Progenitor cell of endocrine pancreas (in vitro differentiated cells): Measurements from ENCODE around the gene CACUL1. TPM values are rescaled to one million over a fixed set of nuclear protein-coding genes. Genes with fewer than 3 reads are reported as not detected.
"Not testable (repeated sequence)": the region's sequence is repeated elsewhere in the genome, so short reads cannot be mapped to it uniquely, and the experiment has no call there.

Source experiments
- DNase-seq: peaks from one replicate; pipeline ENCODE4 v3.0.0; 2021; ENCODE audit warnings: low spot score; ENCODE audit not compliant: unreplicated experiment
- H3K27ac Mint-ChIP-seq: 2 replicates; pipeline ENCODE4 v1.8.0; 2021; ENCODE audit warnings: mild to moderate bottlenecking, moderate library complexity, mixed read lengths
- H3K27me3 Mint-ChIP-seq: 2 replicates; pipeline ENCODE4 v1.8.0; 2021; ENCODE audit warnings: mixed read lengths
- H3K36me3 Mint-ChIP-seq: 2 replicates; pipeline ENCODE4 v1.8.0; 2022; ENCODE audit warnings: mixed read lengths; ENCODE audit not compliant: insufficient read depth
- H3K4me1 Mint-ChIP-seq: 2 replicates; pipeline ENCODE4 v1.8.0; 2021; ENCODE audit warnings: low read depth, mixed read lengths
- H3K4me3 Mint-ChIP-seq: 2 replicates; pipeline ENCODE4 v1.8.0; 2021; ENCODE audit warnings: low read depth, mild to moderate bottlenecking, moderate library complexity, mixed read lengths
- H3K9me3 Mint-ChIP-seq: 2 replicates; pipeline ENCODE4 v1.8.0; 2021; ENCODE audit warnings: low read depth, mixed read lengths
- total RNA-seq: library from RNA; stranded (reverse); gene quantifications from 2 replicates; pipeline ENCODE4 v1.2.1, GENCODE V29; 2021
- TF ChIP-seq, protein P1 (sequence below): fragments of 200-600 bp; sonication (generic); IDR thresholded peaks from one replicate; pipeline ENCODE4 v1.5.0; 2021; ENCODE audit warnings: antibody characterized with exemption, mild to moderate bottlenecking; ENCODE audit not compliant: unreplicated experiment

The CACUL1 gene
- total RNA-seq, 1 donor from 2014 or later: 58.5 TPM

DNA sequence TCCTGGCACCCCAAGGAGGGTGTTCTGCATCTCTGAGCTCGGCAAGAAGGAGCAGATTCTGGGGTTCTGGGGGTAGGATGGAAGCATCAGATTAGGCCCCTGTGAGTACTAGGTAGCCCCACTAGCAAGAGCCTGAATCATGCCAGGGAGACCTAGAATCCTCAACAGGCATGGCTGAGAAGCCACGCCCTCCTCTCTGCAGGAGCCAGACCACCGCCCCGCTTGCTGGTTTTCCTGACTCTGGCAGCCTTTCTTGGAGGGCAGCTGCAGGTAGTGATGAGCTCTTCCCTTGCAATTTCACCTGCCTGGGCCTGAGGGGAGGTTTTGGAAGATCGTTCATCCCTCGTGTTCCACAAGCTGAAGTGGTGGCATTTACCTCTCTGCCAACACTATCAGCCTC lies 90.4 kb downstream of the CACUL1 start:
- Mint-ChIP-seq H3K4me1 (no peaks in the 10 kb centered on the region), H3K36me3 (no peaks in the 10 kb centered on the region), H3K27ac (no peak overlapping the region), H3K27me3 (peaks cover 5% of the 10 kb centered on the region), H3K4me3 (no peak overlapping the region), H3K9me3 (peaks cover 7% of the 10 kb centered on the region)
- DNase-seq: no peak
- TF ChIP-seq, protein P1, sequence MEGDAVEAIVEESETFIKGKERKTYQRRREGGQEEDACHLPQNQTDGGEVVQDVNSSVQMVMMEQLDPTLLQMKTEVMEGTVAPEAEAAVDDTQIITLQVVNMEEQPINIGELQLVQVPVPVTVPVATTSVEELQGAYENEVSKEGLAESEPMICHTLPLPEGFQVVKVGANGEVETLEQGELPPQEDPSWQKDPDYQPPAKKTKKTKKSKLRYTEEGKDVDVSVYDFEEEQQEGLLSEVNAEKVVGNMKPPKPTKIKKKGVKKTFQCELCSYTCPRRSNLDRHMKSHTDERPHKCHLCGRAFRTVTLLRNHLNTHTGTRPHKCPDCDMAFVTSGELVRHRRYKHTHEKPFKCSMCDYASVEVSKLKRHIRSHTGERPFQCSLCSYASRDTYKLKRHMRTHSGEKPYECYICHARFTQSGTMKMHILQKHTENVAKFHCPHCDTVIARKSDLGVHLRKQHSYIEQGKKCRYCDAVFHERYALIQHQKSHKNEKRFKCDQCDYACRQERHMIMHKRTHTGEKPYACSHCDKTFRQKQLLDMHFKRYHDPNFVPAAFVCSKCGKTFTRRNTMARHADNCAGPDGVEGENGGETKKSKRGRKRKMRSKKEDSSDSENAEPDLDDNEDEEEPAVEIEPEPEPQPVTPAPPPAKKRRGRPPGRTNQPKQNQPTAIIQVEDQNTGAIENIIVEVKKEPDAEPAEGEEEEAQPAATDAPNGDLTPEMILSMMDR: no peak

DNA sequence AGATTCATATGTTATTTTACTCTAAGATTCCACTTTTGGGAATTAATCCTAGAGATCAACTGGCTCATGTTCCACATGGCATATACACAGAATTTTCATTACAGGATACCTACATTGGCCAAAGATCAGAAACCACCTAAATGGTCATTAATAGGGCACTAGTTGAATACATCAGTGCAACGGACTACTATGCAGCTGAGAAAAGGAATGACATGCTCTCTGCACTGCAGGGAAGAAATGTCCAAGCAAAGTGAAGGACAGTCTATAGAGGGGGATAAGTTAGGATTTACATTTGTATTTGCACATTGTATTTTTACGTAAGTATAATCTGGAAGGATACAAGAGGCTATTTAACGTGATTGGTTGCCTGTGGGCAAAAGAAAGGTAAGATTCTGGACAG lies 91.6 kb downstream of the CACUL1 start:
- Mint-ChIP-seq H3K4me1 (no peaks in the 10 kb centered on the region), H3K36me3 (no peaks in the 10 kb centered on the region), H3K27me3 (peaks cover 5% of the 10 kb centered on the region), H3K27ac (no peak overlapping the region), H3K9me3 (peaks cover 7% of the 10 kb centered on the region), H3K4me3 (no peak overlapping the region)
- DNase-seq: no peak
- TF ChIP-seq, protein P1: no peak

DNA sequence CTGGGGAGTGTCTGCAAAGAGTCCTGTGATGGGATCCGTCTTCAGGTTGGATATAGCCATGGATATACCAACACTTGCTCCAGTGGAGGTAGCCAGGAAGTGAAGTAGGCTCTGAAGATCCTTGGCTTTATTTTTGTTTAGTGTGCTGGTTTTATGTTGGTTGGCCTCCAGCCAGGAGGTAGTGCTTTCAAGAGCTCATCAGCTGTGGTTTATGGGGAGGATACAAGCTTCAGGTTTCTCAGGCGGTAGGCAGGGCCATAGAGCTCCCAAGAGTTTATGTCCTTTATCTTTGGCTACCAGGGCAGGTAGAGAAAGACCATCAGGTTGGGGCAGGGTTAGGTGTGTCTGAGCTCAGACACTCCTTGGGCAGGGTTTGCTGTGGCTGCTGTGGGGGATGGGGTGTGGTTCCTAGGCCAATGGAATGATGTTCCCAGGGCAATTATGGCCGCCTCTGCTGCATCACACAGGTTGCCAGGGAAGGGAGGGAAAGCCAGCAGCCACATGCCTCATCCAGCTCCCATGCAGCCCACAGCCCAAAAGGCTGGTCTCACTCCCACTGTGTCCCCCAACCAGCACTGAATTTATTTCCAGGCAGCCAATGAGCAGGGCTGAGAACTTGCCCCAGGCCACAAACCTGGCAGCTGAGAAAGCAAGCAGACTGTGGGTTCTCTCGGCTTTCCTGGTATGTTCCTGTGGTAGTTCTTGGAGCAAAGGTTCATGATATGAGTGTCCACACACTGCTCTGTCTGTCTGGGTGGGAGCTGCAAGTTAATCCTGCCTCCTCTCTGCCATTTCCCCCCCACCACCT lies 92.3 kb downstream of the CACUL1 start:
- Mint-ChIP-seq H3K4me1 (no peaks in the 10 kb centered on the region), H3K27me3 (peaks cover 5% of the 10 kb centered on the region), H3K27ac (no peak overlapping the region), H3K36me3 (no peaks in the 10 kb centered on the region), H3K9me3 (peaks cover 7% of the 10 kb centered on the region), H3K4me3 (no peak overlapping the region)
- TF ChIP-seq, protein P1: no peak
- DNase-seq: no peak

DNA sequence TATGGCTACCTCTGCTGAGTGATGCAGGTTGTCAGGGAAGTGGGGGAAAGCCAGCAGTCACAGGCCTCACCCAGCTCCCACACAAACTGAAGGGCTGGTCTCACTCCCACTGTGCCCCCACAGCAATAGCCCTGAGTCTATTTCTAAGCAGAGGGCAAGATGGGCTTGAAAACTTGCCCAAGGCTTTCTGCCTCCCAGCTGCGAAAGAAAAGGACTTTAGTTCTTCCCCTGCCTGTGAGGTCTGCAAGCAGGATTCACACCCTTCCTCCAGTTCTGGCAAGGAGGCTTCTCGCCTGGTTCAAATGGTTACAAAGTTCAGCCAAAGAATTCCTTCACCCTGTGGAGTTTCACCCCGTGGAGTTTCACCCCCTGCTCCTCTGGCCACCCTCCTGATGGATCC lies 96.0 kb downstream of the CACUL1 start:
- no peak for DNase-seq
- Mint-ChIP-seq H3K9me3 (peaks cover 23% of the 10 kb centered on the region), H3K27me3 (peaks cover 2% of the 10 kb centered on the region), H3K36me3 (no peaks in the 10 kb centered on the region), H3K4me3 (no peak overlapping the region), H3K4me1 (no peaks in the 10 kb centered on the region), H3K27ac (no peak overlapping the region)
- TF ChIP-seq, protein P1: no peak

DNA sequence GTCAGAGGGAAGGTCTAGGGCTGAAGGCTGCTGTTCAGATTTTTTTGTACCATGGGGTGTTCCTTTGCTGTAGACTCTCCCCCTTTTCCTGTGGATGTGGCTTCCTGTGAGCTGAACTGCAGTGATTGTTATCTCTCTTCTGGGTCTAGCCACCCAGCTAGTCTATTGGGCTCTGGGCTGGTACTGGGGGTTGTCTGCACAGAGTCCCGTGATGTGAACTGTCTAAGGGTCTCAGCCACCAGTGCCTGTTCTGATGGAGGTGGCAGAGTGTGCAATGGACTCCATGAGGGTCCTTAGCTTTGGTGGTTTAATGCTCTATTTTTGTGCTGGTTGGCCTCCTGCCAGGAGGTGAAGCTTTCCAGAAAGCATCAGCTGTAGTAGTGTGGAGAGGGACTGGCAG lies 96.6 kb downstream of the CACUL1 start:
- H3K27ac Mint-ChIP-seq, H3K4me1 Mint-ChIP-seq, DNase-seq, H3K4me3 Mint-ChIP-seq, H3K36me3 Mint-ChIP-seq, H3K27me3 Mint-ChIP-seq: not testable (repeated sequence)
- peaks cover 25% of the 10 kb centered on the region for H3K9me3 Mint-ChIP-seq

DNA sequence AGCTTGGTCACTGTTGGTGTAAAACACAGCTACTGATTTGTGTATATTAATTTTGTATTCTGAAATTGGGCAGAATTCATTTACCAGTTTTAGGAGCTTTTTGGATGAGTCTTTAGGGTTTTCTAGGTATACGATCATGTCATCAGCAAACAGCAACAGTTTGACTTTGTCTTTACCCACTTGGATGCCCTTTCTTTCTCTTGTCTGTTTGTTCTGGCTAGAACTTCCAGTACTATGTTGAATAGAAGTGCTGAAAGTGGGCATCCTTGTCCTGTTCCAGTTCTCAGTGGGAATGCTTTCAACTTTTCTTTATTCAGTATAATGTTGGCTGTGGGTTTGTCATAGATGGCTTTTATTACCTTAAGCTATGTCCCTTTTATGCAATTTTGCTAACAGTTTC lies 109.5 kb downstream of the CACUL1 start:
- Mint-ChIP-seq H3K9me3 (peaks cover 14% of the 10 kb centered on the region), H3K27me3 (peaks cover 21% of the 10 kb centered on the region)
- H3K4me1 Mint-ChIP-seq, H3K36me3 Mint-ChIP-seq, H3K27ac Mint-ChIP-seq, DNase-seq, H3K4me3 Mint-ChIP-seq: not testable (repeated sequence)
